IgD-negative memory B cell (primary cell): ENCODE data around the gene LDHA. TPM values are rescaled to one million over a fixed set of nuclear protein-coding genes. Genes with fewer than 3 reads are reported as not detected.
A peak's percentile ranks its signal among the peaks of the same experiment; 100 is the strongest.
"Not testable (repeated sequence)": the region's sequence is repeated elsewhere in the genome, so short reads cannot be mapped to it uniquely, and the experiment has no call there.

ENCODE experiments used
- H3K27ac Mint-ChIP-seq, 3 donors: one replicate each; pipeline ENCODE4 v1.8.0; 2020 to 2022; ENCODE audit warnings: mild to moderate bottlenecking in 3 of 3, mixed read lengths in 3 of 3, moderate library complexity in 1 of 3
- H3K27me3 Mint-ChIP-seq: one replicate; pipeline ENCODE4 v1.8.0; 2021; ENCODE audit warnings: mixed read lengths
- H3K36me3 Mint-ChIP-seq: one replicate; pipeline ENCODE4 v1.8.0; 2020; ENCODE audit warnings: mild to moderate bottlenecking, mixed read lengths
- H3K4me1 Mint-ChIP-seq, 3 donors: one replicate each; pipeline ENCODE4 v1.8.0; 2020 to 2022; ENCODE audit warnings: mixed read lengths in 3 of 3, mild to moderate bottlenecking in 1 of 3
- H3K4me3 Mint-ChIP-seq, 4 donors: one replicate each; pipeline ENCODE4 v1.8.0; 2020 to 2022; ENCODE audit warnings: mild to moderate bottlenecking in 4 of 4, mixed read lengths in 4 of 4, moderate library complexity in 3 of 4
- H3K9me3 Mint-ChIP-seq, 3 donors: one replicate each; pipeline ENCODE4 v1.8.0; 2020 to 2021; ENCODE audit warnings: mixed read lengths in 3 of 3, mild to moderate bottlenecking in 1 of 3
- polyA plus RNA-seq: library from polyadenylated mRNA; unstranded; fragments of 300-500 nt; fragmentation: Illumina TruSeq; gene quantifications from one replicate; pipeline ENCODE4 v1.2.3, GENCODE V29; 2021

Gene LDHA
- polyA plus RNA-seq, 1 donor from 2014 or later: 263 TPM

DNA sequence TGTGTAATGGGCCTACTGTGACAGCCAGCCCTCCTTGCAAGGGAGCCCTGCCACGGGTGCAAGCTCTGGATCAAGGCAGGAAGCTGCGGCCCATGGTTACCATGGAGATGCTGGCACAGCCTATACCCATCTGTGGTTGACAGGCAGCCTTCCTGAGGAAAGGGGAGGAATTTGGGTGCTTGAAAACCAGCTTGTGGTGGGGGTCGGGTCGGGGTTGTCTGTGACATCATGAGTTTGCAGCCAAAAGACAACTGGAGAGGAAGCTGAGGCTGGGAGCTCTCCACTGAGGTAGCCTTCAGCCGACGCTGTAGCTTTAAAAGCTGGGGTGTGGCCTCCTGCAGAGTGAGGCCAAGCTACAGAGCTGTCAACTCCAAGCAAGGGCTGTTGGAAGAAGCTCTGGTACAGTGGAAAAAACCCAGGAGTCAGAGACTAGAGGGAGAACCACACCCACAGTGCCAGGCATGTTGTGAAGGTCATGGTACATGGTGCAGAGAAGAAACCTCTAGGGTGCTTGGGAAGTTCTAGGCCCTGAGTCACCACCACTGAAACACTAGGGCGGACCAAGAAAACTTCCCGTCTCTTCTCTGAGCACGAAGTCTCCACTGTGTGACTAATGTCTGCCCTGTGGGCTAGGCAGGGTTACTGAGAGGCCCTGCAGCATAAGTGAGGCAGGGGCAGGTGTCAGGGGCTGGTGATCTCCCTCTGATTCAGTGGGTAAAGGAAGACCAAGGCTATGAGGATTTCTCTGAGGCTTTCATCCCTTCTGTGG lies 10.8 kb upstream of the LDHA start:
- H3K27me3 Mint-ChIP-seq: no peaks in the 10 kb centered on the region
- peaks cover 0 to 12% (median 11%) of the 10 kb centered on the region in 3 donors for H3K4me1 Mint-ChIP-seq
- peak overlapping the region in 2 of 4 donors; percentile 42 to 84 for H3K4me3 Mint-ChIP-seq
- no peaks in the 10 kb centered on the region for H3K9me3 Mint-ChIP-seq
- no peaks in the 10 kb centered on the region for H3K36me3 Mint-ChIP-seq
- H3K27ac Mint-ChIP-seq: peak overlapping the region in 2 of 3 donors; percentile 86 to 88

DNA sequence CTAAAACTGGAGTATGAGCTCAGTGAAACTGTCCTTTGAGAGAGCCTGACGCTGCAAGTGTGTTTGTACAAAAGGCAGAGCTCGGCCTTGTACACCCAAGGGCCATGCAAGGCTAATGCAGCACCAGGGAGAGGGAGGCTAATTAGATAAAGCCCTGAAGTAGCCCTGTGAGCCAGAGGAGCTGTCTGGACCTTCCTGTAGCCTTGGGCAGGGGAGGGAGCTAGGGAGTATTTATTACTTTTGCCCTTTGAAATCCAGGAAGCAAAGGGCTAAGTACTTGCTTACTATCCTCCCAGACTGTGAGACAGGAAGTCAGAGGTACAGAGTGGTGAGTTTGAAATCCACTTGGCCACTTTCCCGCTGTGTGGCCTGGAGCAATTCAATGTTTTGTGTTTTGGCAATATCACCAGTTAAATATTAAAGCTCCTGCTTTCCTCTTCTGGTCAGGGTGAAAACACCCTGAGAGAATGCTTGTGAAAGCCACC lies 10.2 kb upstream of the LDHA start:
- Mint-ChIP-seq H3K27ac (peak overlapping the region in 2 of 3 donors; percentile 86 to 88), H3K4me1 (peaks cover 0 to 12% (median 11%) of the 10 kb centered on the region in 3 donors), H3K36me3 (no peaks in the 10 kb centered on the region), H3K27me3 (no peaks in the 10 kb centered on the region), H3K9me3 (no peaks in the 10 kb centered on the region), H3K4me3 (peak overlapping the region in 2 of 4 donors; percentile 42 to 84)

DNA sequence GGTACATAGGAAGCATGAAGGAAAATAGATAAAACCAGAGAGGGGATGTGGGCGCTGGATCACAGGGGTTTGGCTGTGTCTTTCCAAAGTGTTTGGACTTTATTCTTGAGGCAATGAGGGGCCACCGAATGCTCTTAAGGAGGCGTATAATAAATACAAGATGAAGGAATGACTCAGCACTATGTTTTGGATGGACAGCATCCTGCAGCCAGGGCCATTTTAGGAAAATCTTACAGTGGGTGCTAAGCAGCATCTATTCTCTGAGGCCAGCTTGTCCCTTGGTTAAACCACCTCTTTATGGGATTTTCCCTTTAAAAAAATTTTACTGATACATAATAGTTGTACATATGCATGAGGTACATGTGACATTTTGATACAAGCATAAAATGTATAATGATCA lies 4.3 kb upstream of the LDHA start:
- Mint-ChIP-seq H3K4me1 (peaks cover 0 to 4% (median 0%) of the 10 kb centered on the region in 3 donors), H3K36me3 (no peaks in the 10 kb centered on the region), H3K27me3 (no peaks in the 10 kb centered on the region), H3K9me3 (no peaks in the 10 kb centered on the region), H3K4me3 (no peak overlapping the region), H3K27ac (peak overlapping the region in 1 of 3 donors; percentile 64)

DNA sequence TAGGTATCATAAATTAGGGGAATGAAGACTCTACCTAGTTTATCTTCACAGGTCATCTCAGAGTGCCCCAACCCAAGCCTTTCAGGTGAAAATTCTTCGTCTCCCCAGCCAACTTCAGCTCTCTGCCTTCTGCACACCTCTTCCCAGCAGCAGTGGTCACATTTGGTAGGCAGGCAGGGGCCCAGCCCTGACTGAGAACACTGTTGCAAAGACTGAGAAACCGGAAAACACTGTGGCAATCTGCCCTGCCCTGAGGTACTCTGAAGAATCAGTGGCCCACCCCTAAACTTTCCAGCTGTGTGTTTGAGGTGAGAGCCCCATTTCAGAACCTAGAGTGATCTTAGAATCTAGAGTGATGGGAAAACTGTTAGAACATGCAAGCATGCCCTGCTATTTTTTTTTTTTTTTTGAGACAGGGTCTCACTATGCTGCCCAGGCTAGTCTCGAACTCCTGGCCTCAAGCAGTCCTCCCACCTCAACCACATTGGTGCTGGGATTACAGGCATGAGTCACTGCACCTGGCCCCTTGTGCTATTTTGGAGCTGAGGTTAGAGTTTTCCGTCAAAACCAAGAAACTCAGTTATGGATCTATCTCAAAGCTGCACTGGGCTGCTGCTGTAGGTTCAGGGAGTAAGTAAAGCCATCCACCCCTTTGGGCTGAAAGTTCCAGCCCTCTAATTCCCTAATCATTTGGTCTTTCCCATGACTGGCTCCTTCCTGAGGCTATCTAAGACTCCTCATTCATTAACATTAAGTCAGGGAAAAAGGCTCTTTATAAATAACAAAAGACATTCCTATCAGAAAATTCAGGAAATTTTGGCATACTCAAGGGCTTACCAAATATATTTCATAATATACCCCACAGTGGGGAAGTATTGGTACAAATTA lies 1.7 kb upstream of the LDHA start:
- Mint-ChIP-seq H3K4me1 (peaks cover 6 to 19% (median 9%) of the 10 kb centered on the region in 3 donors), H3K9me3 (no peaks in the 10 kb centered on the region), H3K4me3 (peak overlapping the region in 3 of 4 donors; percentile 18 to 98 (median 76)), H3K36me3 (no peaks in the 10 kb centered on the region), H3K27ac (peak overlapping the region; percentile 57 to 73 (median 67)), H3K27me3 (no peaks in the 10 kb centered on the region)

DNA sequence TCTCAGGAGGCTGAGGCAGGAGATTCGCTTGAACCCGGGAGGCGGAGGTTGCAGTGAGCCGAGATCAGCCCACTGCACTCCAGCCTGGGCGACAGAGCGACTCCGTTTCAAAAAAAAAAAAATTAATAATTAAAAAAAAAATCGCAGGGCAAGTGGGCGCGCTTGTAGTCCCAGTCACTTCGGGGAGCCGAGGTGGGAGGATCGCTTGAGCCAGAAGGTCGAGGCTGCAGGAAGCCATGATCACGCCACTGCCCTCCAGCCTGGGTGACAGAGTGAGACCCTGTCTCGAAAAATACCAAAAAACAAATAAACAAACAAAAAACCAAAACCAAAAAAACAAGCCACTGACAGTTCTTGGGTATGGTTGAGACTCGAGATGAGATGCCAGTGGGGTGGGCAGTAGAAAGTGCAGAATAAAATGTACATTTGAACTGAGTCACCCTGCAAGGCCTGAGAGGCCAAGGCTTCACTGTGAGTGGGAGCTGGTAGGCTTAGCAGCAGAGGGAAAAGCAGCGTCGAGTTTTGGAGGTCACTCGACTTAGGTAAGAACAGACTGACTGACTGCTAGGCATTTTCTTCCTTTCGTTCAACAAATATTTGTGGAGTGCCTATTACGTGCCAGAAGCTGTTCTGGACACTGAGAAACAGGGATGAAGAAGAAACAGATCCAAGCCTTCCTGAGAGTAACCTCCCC lies 635 bp upstream of the LDHA start:
- no peaks in the 10 kb centered on the region for H3K9me3 Mint-ChIP-seq
- peak overlapping the region; percentile 96 to 100 (median 98) for H3K4me3 Mint-ChIP-seq
- no peaks in the 10 kb centered on the region for H3K36me3 Mint-ChIP-seq
- H3K4me1 Mint-ChIP-seq: peaks cover 8 to 23% (median 10%) of the 10 kb centered on the region in 3 donors
- H3K27me3 Mint-ChIP-seq: no peaks in the 10 kb centered on the region
- H3K27ac Mint-ChIP-seq: peak overlapping the region; percentile 96 to 98 (median 97)

DNA sequence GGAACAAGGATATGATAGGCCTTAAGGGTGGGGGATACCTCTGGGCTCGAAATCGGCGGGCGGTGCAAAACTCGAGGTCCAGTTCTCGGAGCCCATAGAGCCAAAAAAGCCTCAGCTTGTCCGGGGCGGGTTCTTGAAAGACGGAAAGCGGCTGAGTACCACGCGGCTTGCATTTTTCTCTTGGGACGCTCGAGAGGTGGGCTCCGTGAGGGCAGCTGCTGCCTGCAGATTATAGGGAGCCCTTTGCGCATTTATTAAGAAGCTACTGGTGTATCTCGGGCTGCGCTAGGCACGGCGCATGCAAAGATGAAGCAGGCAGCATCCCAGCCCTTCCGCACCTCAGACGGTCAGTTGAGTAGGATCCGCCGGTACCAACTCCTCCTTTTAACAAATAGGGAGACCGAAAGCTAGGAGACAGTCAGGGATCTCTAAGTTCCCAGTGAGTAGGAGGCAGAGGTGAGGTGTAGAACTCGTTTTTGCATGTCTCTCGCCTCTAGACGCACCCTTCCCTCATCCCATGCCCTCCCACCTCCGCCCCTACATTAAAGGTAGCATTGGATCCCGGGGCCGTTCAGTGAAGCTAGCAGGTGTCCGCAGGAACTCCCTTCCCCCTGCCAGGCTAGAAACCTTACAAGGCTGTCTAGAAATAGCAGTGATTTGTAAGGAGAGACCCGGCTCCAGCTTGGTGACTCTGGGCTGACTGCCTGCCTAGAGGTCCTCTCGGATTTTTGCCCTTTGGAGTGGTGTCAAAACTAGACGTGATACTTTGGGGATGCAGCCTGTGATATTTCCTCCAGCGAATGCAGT lies 768 bp downstream of the LDHA start:
- H3K9me3 Mint-ChIP-seq: no peaks in the 10 kb centered on the region
- H3K27me3 Mint-ChIP-seq: no peaks in the 10 kb centered on the region
- H3K4me3 Mint-ChIP-seq: peak overlapping the region; percentile 96 to 100 (median 98)
- peaks cover 8 to 23% (median 10%) of the 10 kb centered on the region in 3 donors for H3K4me1 Mint-ChIP-seq
- peak overlapping the region; percentile 96 to 98 (median 97) for H3K27ac Mint-ChIP-seq
- H3K36me3 Mint-ChIP-seq: peaks cover 3% of the 10 kb centered on the region

DNA sequence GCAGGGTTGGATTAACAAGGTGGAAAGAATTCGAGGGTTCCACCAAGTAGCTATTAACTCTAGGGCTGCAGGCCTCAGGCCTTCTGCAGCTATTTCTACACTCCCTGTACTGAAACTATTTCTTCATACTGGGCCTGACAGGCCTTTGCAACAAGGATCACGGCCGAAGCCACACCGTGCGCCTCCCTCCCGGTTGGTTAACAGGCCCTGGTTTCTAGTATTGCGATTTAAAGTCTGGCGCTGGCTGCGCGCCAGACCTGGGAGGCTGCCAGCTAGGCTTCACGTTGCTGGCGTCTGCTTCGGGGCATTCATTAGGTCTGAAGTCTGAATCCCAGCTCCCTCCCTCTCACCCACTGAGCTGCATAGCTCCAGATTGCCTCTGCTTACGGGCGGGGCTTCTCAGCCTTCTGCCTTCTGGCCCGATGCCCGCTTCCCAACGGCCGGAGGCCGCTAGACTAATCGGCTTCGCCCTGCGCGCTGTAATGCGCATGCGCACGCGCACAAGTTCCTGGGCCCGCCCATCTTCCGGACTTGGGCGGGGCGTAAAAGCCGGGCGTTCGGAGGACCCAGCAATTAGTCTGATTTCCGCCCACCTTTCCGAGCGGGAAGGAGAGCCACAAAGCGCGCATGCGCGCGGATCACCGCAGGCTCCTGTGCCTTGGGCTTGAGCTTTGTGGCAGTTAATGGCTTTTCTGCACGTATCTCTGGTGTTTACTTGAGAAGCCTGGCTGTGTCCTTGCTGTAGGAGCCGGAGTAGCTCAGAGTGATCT lies 1.6 kb downstream of the LDHA start:
- H3K4me1 Mint-ChIP-seq: peaks cover 8 to 23% (median 10%) of the 10 kb centered on the region in 3 donors
- H3K36me3 Mint-ChIP-seq: peaks cover 3% of the 10 kb centered on the region
- no peaks in the 10 kb centered on the region for H3K9me3 Mint-ChIP-seq
- peak overlapping the region; percentile 94 to 97 (median 96) for H3K27ac Mint-ChIP-seq
- H3K27me3 Mint-ChIP-seq: no peaks in the 10 kb centered on the region
- H3K4me3 Mint-ChIP-seq: peak overlapping the region; percentile 96 to 100 (median 98)

DNA sequence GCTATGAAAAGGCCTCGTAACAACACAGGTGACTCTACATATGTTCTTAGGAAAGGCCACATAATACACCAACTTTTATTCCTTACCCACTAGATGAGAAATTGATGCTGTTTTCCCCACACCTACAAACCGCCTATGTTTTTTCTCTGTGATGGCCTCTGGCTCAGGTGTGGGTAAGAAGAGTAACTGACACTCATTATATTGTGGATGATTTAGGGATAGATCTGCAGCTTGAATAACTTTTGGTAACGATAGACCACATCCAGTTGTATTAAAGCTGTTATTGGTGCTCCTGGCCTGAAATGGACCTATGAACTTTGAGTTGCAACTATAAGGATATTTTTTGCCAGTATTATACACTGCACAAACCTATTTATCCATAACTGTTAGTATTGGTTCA lies 3.6 kb downstream of the LDHA start:
- Mint-ChIP-seq H3K36me3 (peaks cover 3% of the 10 kb centered on the region), H3K27ac (peak overlapping the region in 1 of 3 donors; percentile 7), H3K27me3 (no peaks in the 10 kb centered on the region), H3K4me1 (peaks cover 8 to 22% (median 10%) of the 10 kb centered on the region in 3 donors), H3K4me3 (peak overlapping the region in 3 of 4 donors; percentile 27 to 57 (median 33)), H3K9me3 (no peaks in the 10 kb centered on the region)

DNA sequence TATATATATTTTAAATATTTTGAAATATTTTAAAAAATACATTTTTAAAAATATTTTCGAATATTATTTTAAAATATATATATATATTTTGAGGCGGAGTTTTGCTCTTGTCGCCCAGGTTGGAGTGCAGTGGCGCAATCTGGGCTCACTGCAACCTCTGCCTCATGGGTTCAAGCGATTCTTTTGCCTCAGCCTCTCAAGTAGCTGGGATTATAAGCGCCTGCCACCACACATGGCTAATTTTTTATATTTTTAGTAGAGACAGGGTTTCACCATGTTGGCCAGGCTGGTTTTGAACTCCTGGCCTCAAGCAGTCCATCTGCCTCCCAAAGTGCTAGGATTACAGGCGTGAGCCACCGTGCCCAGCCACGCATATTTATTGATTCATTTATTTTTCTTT lies 6.7 kb downstream of the LDHA start:
- not testable (repeated sequence) for H3K36me3 Mint-ChIP-seq
- H3K4me1 Mint-ChIP-seq: peaks cover 7 to 11% (median 8%) of the 10 kb centered on the region in 3 donors

DNA sequence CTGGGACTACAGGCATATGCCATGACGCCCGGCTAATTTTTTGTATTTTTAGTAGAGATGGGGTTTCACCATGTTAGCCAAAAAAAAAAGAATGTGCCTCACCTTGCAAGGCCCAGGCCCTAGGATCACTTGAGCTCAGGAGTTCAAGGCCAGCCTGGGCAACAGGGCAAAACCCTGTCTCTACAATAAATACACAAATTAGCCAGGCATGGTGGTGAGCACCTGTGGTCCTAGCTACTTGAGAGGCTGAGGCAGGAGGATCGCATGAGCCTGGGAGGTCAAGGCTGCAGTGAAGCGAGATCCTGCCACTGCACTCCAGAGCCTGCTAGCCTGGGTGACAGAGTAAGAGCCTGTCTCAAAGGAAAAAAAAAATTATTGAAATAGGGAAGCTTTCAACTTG lies 9.7 kb downstream of the LDHA start:
- no peaks in the 10 kb centered on the region for H3K9me3 Mint-ChIP-seq
- no peak overlapping the region for H3K27ac Mint-ChIP-seq
- H3K4me1 Mint-ChIP-seq: no peaks in the 10 kb centered on the region
- peaks cover 13% of the 10 kb centered on the region for H3K36me3 Mint-ChIP-seq
- H3K27me3 Mint-ChIP-seq: no peaks in the 10 kb centered on the region
- no peak overlapping the region for H3K4me3 Mint-ChIP-seq

More for the DNA sequence above, 6.7 kb downstream of the LDHA start:
- not testable (repeated sequence) for H3K4me3 Mint-ChIP-seq, H3K9me3 Mint-ChIP-seq, H3K27me3 Mint-ChIP-seq, H3K27ac Mint-ChIP-seq

DNA sequence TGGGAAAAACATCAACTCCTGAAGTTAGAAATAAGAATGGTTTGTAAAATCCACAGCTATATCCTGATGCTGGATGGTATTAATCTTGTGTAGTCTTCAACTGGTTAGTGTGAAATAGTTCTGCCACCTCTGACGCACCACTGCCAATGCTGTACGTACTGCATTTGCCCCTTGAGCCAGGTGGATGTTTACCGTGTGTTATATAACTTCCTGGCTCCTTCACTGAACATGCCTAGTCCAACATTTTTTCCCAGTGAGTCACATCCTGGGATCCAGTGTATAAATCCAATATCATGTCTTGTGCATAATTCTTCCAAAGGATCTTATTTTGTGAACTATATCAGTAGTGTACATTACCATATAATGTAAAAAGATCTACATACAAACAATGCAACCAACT lies 13.0 kb downstream of the LDHA start:
- H3K9me3 Mint-ChIP-seq, H3K27ac Mint-ChIP-seq, H3K27me3 Mint-ChIP-seq, H3K4me3 Mint-ChIP-seq, H3K4me1 Mint-ChIP-seq: not testable (repeated sequence)
- H3K36me3 Mint-ChIP-seq: peaks cover 13% of the 10 kb centered on the region

DNA sequence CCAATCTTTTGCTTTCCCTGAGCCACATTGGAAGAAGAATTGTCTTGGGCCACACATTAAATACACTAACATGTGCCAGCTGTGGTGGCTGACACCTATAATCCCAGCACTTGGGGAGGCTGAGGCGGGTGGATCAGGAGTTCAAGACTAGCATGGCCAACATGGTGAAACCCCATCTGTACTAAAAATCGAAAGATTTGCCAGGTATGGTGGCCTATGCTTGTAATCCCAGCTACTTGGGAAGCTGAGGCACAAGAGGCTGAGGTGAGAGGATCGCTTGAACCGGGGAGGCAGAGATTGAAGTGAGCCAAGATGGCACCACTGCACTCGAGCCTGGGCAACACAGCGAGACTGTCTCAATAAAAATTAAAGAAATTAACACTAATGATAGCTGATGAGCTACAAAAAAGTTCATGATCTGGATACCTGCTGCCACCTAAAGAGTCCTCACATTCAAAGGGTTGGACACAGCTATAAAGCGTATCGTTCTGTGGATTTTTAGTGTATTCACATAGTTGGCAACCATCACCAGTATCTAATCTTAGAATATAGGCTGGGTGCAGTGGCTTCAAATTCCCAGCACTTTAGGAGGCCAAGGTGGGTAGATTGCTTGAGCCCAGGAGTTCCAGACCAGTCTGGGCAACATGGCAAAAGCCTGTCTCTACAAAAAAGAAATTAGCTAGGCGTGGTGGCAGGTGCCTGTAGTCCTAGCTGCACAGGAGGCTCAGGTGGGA lies 14.4 kb downstream of the LDHA start:
- Mint-ChIP-seq H3K4me3 (no peak overlapping the region), H3K27me3 (no peaks in the 10 kb centered on the region), H3K9me3 (peaks cover 0 to 4% (median 0%) of the 10 kb centered on the region in 3 donors), H3K27ac (no peak overlapping the region), H3K4me1 (no peaks in the 10 kb centered on the region), H3K36me3 (peaks cover 7% of the 10 kb centered on the region)

DNA sequence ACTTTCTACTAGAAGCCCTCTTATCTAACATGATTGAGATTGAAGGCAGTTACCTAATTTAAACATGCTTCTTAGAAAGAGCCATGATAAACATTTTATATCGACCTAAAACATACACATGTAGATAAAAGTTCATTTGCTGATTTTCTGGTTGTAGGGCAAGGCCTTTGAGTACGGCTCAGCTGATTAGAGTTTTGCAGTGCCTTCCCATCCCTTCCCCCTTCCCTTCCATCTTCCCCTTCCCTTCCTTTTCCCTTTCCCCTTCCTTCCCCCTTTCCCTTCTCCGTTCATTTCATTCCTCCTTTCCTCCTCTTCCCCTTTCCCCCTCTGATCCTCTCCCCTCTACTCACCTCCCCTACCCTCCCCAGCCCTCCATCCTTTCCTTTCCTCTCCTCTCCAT lies 22.1 kb downstream of the LDHA start:
- Mint-ChIP-seq H3K36me3 (no peaks in the 10 kb centered on the region), H3K27ac (no peak overlapping the region), H3K4me3 (no peak overlapping the region), H3K27me3 (no peaks in the 10 kb centered on the region), H3K4me1 (no peaks in the 10 kb centered on the region), H3K9me3 (peaks cover 0 to 2% (median 0%) of the 10 kb centered on the region in 3 donors)
